Mucosa of descending colon (tissue), 3 donors: ENCODE measurements around the gene PLD1. TPM values are rescaled to one million over a fixed set of nuclear protein-coding genes. Genes with fewer than 3 reads are reported as not detected.
A peak's percentile ranks its signal among the peaks of the same experiment; 100 is the strongest.

Experiments
- ATAC-seq: fragments of 200-7000 bp; cut with Tn5 transposase; one replicate; pipeline ENCODE4 v1.9.1; 2020; ENCODE audit warnings: mild to moderate bottlenecking, moderate library complexity
- DNase-seq, 3 donors: peaks; one replicate each; pipeline ENCODE4 v3.0.0-alpha.2; 2020
- H3K36me3 ChIP-seq: fragments of 200-600 bp; one replicate; pipeline ENCODE4 v1.8.0; 2021; ENCODE audit warnings: low read depth, mild to moderate bottlenecking
- H3K4me1 ChIP-seq: fragments of 200-600 bp; one replicate; pipeline ENCODE4 v1.8.0; 2021; ENCODE audit warnings: low read depth, mild to moderate bottlenecking
- H3K4me3 ChIP-seq: fragments of 200-600 bp; one replicate; pipeline ENCODE4 v1.8.0; 2021; ENCODE audit warnings: mild to moderate bottlenecking
- H3K9me3 ChIP-seq: fragments of 200-600 bp; one replicate; pipeline ENCODE4 v1.8.0; 2021; ENCODE audit warnings: mild to moderate bottlenecking
- intact Hi-C, 2 donors: fragments of 100-400 bp; cut with DNase I in 1 of 2; cut with micrococcal nuclease in 1 of 2; formaldehyde crosslinking; loops; one replicate each; pipeline versions ENCODE4 v1.11.0 to v1.11.1; 2022; cut with DNase I, micrococcal nuclease
- total RNA-seq, 3 donors: library from RNA; stranded (reverse); fragmentation: NEBNext Ultra II Directional in 2 of 3; extraction: Animal tissue kit (Norgen Biotek cat#: 25700) in 2 of 3; gene quantifications; one replicate each; pipeline versions ENCODE4 v1.2.1 to v1.2.4, GENCODE V29; 2021 to 2023
- TF ChIP-seq, protein P1 (sequence below): fragments of 200-600 bp; IDR thresholded peaks from one replicate; pipeline ENCODE4 v1.8.0; 2022; ENCODE audit warnings: antibody characterized with exemption, mild to moderate bottlenecking
- donor health status: DM: no; HTN: no; CAD: no; lungs with moderate emphysema.
- donor health status: DM: no; HTN: no; CAD: no.
- donor health status: DM: no; HTN: yes; CAD: no.

PLD1 gene
- total RNA-seq, 3 donors from 2014 or later, result 46.6 to 105 (median 65.1) TPM

DNA sequence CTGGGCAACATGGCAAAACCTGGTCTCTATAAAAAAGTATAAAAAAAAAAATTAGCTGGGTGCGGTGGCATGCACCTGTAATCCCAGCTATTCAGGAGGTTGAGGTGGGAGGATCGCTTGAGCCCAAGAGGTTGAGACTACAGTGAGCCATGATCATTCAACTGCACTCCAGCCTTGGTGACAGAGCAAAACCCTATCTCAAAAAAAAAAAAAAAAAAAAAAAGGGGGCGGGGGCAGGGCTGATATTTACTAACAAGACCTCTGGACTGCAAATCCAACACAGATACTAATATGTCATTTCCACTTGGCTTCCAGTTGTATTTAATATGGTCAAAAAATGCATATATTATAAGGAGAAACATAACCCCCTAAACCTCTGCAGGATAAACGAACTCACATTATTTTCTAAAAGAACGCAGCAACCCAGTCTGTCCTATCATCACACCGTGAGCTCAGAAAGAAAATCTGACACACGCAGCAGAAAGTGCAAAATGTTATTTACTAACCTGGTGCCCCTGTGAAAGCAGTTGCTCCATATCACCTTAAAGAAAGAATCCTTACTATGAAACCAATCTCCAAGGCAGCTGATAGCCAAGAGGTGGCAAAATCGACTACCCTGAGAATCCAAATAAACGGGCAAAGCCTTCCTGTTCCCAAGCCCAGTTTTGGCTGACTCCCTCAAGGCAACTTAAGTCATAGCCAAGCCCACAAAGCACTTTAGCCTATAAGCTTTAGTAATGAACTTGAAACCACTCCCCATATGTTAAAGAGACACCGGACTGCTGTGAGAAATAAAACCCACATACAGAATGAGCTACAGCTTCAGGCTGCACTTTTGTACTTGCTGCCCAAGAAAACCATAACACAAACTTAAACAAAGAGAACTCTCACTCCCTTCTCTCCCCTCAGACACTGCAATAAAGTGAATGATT lies 39.3 kb downstream of the PLD1 start:
- TF ChIP-seq, protein P1, sequence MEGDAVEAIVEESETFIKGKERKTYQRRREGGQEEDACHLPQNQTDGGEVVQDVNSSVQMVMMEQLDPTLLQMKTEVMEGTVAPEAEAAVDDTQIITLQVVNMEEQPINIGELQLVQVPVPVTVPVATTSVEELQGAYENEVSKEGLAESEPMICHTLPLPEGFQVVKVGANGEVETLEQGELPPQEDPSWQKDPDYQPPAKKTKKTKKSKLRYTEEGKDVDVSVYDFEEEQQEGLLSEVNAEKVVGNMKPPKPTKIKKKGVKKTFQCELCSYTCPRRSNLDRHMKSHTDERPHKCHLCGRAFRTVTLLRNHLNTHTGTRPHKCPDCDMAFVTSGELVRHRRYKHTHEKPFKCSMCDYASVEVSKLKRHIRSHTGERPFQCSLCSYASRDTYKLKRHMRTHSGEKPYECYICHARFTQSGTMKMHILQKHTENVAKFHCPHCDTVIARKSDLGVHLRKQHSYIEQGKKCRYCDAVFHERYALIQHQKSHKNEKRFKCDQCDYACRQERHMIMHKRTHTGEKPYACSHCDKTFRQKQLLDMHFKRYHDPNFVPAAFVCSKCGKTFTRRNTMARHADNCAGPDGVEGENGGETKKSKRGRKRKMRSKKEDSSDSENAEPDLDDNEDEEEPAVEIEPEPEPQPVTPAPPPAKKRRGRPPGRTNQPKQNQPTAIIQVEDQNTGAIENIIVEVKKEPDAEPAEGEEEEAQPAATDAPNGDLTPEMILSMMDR, result no peak
- H3K4me1 ChIP-seq, result peaks cover 26% of the 10 kb centered on the region
- peak; percentile 96 for ATAC-seq
- intact Hi-C loops, result loop anchor here in 1 of 2 donors (5.0 kb wide), 1 partner anchor 119 kb away; no protein-coding TSS in a partner anchor
- H3K9me3 ChIP-seq, result no peaks in the 10 kb centered on the region
- H3K36me3 ChIP-seq, result no peaks in the 10 kb centered on the region
- no peak overlapping the region for H3K4me3 ChIP-seq
- DNase-seq, result peak in 1 of 3 donors; percentile 66

- no peak for ATAC-seq
- Histone ChIP-seq H3K4me1 (peaks cover 32% of the 10 kb centered on the region), H3K36me3 (no peaks in the 10 kb centered on the region), H3K4me3 (no peak overlapping the region), H3K9me3 (no peaks in the 10 kb centered on the region)
- intact Hi-C loops, result no loop called here
- no peak for DNase-seq
- TF ChIP-seq, protein P1, result no peak
Observed at GRCh38 chr3:171769461-171769860, 40.8 kb downstream of the PLD1 start.

- TF ChIP-seq, protein P1, result no peak
- Histone ChIP-seq H3K9me3 (no peaks in the 10 kb centered on the region), H3K36me3 (no peaks in the 10 kb centered on the region), H3K4me1 (peaks cover 32% of the 10 kb centered on the region), H3K4me3 (no peak overlapping the region)
- ATAC-seq, result no peak
- intact Hi-C loops, result no loop called here
- DNase-seq, result no peak
Observed at GRCh38 chr3:171768986-171769385, 41.3 kb downstream of the PLD1 start.

GRCh38 chr3:171768281-171768900 lies 41.9 kb downstream of the PLD1 start:
- intact Hi-C loops, result no loop called here
- no peak for DNase-seq
- H3K4me3 ChIP-seq, result no peak overlapping the region

GRCh38 chr3:171765511-171765887 lies 44.8 kb downstream of the PLD1 start:
- Histone ChIP-seq H3K4me1 (peaks cover 22% of the 10 kb centered on the region), H3K36me3 (no peaks in the 10 kb centered on the region), H3K9me3 (no peaks in the 10 kb centered on the region), H3K4me3 (no peak overlapping the region)
- intact Hi-C loops, result no loop called here
- no peak for ATAC-seq
- no peak for DNase-seq
- TF ChIP-seq, protein P1, result no peak

More at GRCh38 chr3:171768281-171768900, 41.9 kb downstream of the PLD1 start:
- Histone ChIP-seq H3K9me3 (no peaks in the 10 kb centered on the region), H3K36me3 (no peaks in the 10 kb centered on the region), H3K4me1 (peaks cover 32% of the 10 kb centered on the region)
- no peak for ATAC-seq
- TF ChIP-seq, protein P1, result no peak
